NCI-H82 treated with DMSO at 0.1 percent for 48 hours (cell line): ENCODE results near the gene SLC12A1.
A peak's percentile ranks its signal among the peaks of the same experiment; 100 is the strongest.
"Not testable (repeated sequence)": the region's sequence is repeated elsewhere in the genome, so short reads cannot be mapped to it uniquely, and the experiment has no call there.

Experiments
- DNase-seq: peaks from one replicate; lab custom pipeline; 2025; ENCODE audit not compliant: unreplicated experiment; lab: John Stamatoyannopoulos, UW

SLC12A1 gene

GRCh38 chr15:48304398-48304797 lies 98.3 kb downstream of the SLC12A1 start:
- DNase-seq, result no peak

GRCh38 chr15:48306639-48307038 lies 100.5 kb downstream of the SLC12A1 start:
- no peak for DNase-seq

- no peak for DNase-seq
Observed at GRCh38 chr15:48307586-48307985, 101.5 kb downstream of the SLC12A1 start.

GRCh38 chr15:48309740-48310139 lies 103.6 kb downstream of the SLC12A1 start:
- no peak for DNase-seq

GRCh38 chr15:48313216-48313615 lies 107.1 kb downstream of the SLC12A1 start:
- DNase-seq, result no peak

- no peak for DNase-seq
Observed at GRCh38 chr15:48315041-48315440, 108.9 kb downstream of the SLC12A1 start.

- no peak for DNase-seq
Observed at GRCh38 chr15:48317221-48317620, 111.1 kb downstream of the SLC12A1 start.

GRCh38 chr15:48318131-48318530 lies 112.0 kb downstream of the SLC12A1 start:
- no peak for DNase-seq

GRCh38 chr15:48323294-48323693 lies 117.2 kb downstream of the SLC12A1 start:
- DNase-seq, result no peak

- no peak for DNase-seq
Observed at GRCh38 chr15:48324949-48325348, 118.8 kb downstream of the SLC12A1 start.

GRCh38 chr15:48325400-48325799 lies 119.3 kb downstream of the SLC12A1 start:
- DNase-seq, result no peak

GRCh38 chr15:48326180-48326579 lies 120.1 kb downstream of the SLC12A1 start:
- not testable (repeated sequence) for DNase-seq

GRCh38 chr15:48330105-48330785 lies 124.1 kb downstream of the SLC12A1 start:
- DNase-seq, result no peak

- DNase-seq, result peak; percentile 41
Observed at GRCh38 chr15:48330855-48331795, 125.0 kb downstream of the SLC12A1 start, which contains the start of gene DUT. TSS of gene DUT (plus strand) at chr15:48331429. CDS start at chr15:48331516, 87 bp downstream.

GRCh38 chr15:48331796-48332641 lies 125.9 kb downstream of the SLC12A1 start:
- peak; percentile 58 for DNase-seq

GRCh38 chr15:48332642-48333034 lies 126.5 kb downstream of the SLC12A1 start:
- peak; percentile 17 for DNase-seq

GRCh38 chr15:48333540-48333939 lies 127.4 kb downstream of the SLC12A1 start:
- DNase-seq, result no peak

- DNase-seq, result no peak
Observed at GRCh38 chr15:48334260-48334659, 128.2 kb downstream of the SLC12A1 start.

- no peak for DNase-seq
Observed at GRCh38 chr15:48336940-48337339, 130.8 kb downstream of the SLC12A1 start.

GRCh38 chr15:48337607-48338006 lies 131.5 kb downstream of the SLC12A1 start:
- no peak for DNase-seq

- no peak for DNase-seq
Observed at GRCh38 chr15:48340111-48340510, 134.0 kb downstream of the SLC12A1 start.
